DND-41 (cell line): ENCODE results near the gene RFLNA.

Source experiments
- EZH2 ChIP-seq: IDR thresholded peaks from 3 replicates; pipeline ENCODE4 v1.6.1; 2012; ENCODE audit warnings: borderline replicate concordance, low read depth, mild to moderate bottlenecking, moderate library complexity, low read length, inconsistent platforms; ENCODE audit not compliant: severe bottlenecking
- TF ChIP-seq, protein P1 (sequence below): IDR thresholded peaks from 2 replicates; pipeline ENCODE4 v1.5.1; 2012; ENCODE audit warnings: borderline replicate concordance, low read length, moderate library complexity, mild to moderate bottlenecking; ENCODE audit not compliant: poor library complexity, severe bottlenecking; ENCODE audit errors: extremely low read depth

DNA sequence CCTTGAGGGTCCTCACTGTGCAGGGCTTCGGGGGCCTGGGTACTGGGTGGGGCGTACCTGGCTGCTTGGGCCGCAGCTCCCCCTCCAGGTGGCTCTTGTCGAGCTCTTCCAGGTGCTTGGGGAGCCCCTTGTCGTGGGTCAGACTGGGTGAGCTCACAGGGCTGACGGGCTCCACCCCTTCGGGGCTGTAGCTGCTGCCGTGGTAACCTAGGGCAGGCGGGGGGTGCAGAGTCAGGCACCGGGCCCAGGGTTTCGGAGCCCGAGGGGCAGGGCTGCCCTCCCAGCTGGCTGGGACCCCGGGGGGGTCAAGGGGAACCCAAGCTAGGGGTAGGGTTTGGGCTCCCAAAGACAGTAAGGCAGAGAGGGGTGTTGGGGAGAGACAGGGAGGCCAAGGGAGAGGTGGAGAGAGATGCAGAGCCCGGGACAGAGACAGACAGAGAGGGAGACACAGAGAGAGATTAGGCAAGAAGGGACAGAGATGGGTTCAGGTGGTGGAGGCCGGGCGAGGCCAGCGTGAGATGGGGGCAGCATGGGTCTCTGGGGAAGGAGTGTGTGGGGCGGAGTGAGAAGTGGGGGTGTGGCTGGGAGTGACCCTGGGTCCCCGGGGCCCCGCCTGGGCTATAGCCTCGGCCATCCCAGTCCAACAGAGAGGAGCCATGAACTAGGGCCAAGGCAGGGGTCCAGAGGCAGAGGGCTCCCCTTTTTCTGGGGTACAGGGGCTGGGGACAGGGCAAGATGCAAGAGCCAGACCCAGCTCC, 40.7 kb downstream of the RFLNA start:
- TF ChIP-seq, protein P1, sequence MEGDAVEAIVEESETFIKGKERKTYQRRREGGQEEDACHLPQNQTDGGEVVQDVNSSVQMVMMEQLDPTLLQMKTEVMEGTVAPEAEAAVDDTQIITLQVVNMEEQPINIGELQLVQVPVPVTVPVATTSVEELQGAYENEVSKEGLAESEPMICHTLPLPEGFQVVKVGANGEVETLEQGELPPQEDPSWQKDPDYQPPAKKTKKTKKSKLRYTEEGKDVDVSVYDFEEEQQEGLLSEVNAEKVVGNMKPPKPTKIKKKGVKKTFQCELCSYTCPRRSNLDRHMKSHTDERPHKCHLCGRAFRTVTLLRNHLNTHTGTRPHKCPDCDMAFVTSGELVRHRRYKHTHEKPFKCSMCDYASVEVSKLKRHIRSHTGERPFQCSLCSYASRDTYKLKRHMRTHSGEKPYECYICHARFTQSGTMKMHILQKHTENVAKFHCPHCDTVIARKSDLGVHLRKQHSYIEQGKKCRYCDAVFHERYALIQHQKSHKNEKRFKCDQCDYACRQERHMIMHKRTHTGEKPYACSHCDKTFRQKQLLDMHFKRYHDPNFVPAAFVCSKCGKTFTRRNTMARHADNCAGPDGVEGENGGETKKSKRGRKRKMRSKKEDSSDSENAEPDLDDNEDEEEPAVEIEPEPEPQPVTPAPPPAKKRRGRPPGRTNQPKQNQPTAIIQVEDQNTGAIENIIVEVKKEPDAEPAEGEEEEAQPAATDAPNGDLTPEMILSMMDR = no peak
- no peak for TF ChIP-seq EZH2
